WTC11 (cell line): Measurements from ENCODE around the gene CAMTA1. TPM values are rescaled to one million over a fixed set of nuclear protein-coding genes. Genes with fewer than 3 reads are reported as not detected.

Experiments used
- ATAC-seq: fragments of 200-7000 bp; cut with Tn5 transposase; 2 replicates; pipeline ENCODE4 v1.10.0; 2021; ENCODE audit warnings: mild to moderate bottlenecking, moderate library complexity
- CTCF ChIA-PET: fragments of 300-600 bp; sonication (Branson Sonifier 250); formaldehyde crosslinking; loops from one replicate; lab custom pipeline; 2021; ENCODE audit warnings: antibody characterized with exemption; lab: Charles Lee
- POLR2A ChIA-PET: fragments of 350-600 bp; sonication (Branson Sonifier 250); formaldehyde crosslinking; loops from one replicate; lab custom pipeline; 2021; ENCODE audit warnings: antibody characterized with exemption; lab: Charles Lee
- DNase-seq: peaks from one replicate; pipeline ENCODE4 v3.0.0; 2021; ENCODE audit warnings: low spot score
- H3K27ac Mint-ChIP-seq: 2 replicates; pipeline ENCODE4 v1.8.0; 2021; ENCODE audit warnings: mixed read lengths
- H3K27me3 Mint-ChIP-seq: 2 replicates; pipeline ENCODE4 v1.8.0; 2021; ENCODE audit warnings: low read depth, mild to moderate bottlenecking, moderate library complexity, mixed read lengths
- H3K36me3 Mint-ChIP-seq: 2 replicates; pipeline ENCODE4 v1.8.0; 2021; ENCODE audit warnings: mixed read lengths
- H3K4me1 Mint-ChIP-seq: 2 replicates; pipeline ENCODE4 v1.8.0; 2022; ENCODE audit warnings: mixed read lengths
- H3K4me3 Mint-ChIP-seq: 2 replicates; pipeline ENCODE4 v1.8.0; 2021; ENCODE audit warnings: mild to moderate bottlenecking, moderate library complexity, mixed read lengths
- H3K9me3 Mint-ChIP-seq: 2 replicates; pipeline ENCODE4 v1.8.0; 2021; ENCODE audit warnings: mixed read lengths
- ARID4B ChIP-seq: sonication (generic); formaldehyde crosslinking; IDR thresholded peaks from 2 replicates; pipeline ENCODE4 v1.8.0; 2023; ENCODE audit warnings: missing genetic modification reagents, mild to moderate bottlenecking, borderline replicate concordance
- ATF1 ChIP-seq: sonication (generic); formaldehyde crosslinking; IDR thresholded peaks from 2 replicates; pipeline ENCODE4 v1.8.1; 2023; ENCODE audit warnings: mild to moderate bottlenecking, moderate library complexity, missing genetic modification reagents
- IRF1 ChIP-seq: sonication (generic); formaldehyde crosslinking; IDR thresholded peaks from 2 replicates; pipeline ENCODE4 v1.8.0; 2023; ENCODE audit warnings: missing genetic modification reagents
- MLX ChIP-seq: sonication (generic); formaldehyde crosslinking; IDR thresholded peaks from 2 replicates; pipeline ENCODE4 v1.8.1; 2023; ENCODE audit warnings: mild to moderate bottlenecking, missing genetic modification reagents, moderate library complexity
- OVOL2 ChIP-seq: fragments of 250-450 bp; sonication (Bioruptor Pico); IDR thresholded peaks from 2 replicates; pipeline ENCODE4 v1.9.0; 2021; ENCODE audit warnings: mild to moderate bottlenecking, borderline replicate concordance
- TCF7 ChIP-seq: sonication (generic); formaldehyde crosslinking; IDR thresholded peaks from 2 replicates; pipeline ENCODE4 v1.8.0; 2022; ENCODE audit warnings: mild to moderate bottlenecking, low read depth, missing genetic modification reagents, moderate library complexity
- TEAD1 ChIP-seq: sonication (generic); formaldehyde crosslinking; IDR thresholded peaks from 2 replicates; pipeline ENCODE4 v1.8.0; 2022; ENCODE audit warnings: mild to moderate bottlenecking, missing genetic modification reagents
- ZBTB43 ChIP-seq: sonication (generic); formaldehyde crosslinking; IDR thresholded peaks from 2 replicates; pipeline ENCODE4 v1.8.1; 2023; ENCODE audit warnings: mild to moderate bottlenecking, missing genetic modification reagents
- ZNF232 ChIP-seq: sonication (generic); formaldehyde crosslinking; IDR thresholded peaks from 2 replicates; pipeline ENCODE4 v1.8.0; 2022; ENCODE audit warnings: mild to moderate bottlenecking, missing genetic modification reagents
- ZNF532 ChIP-seq: fragments of 250-450 bp; sonication (Bioruptor Pico); IDR thresholded peaks from 2 replicates; pipeline ENCODE4 v1.9.0; 2021; ENCODE audit warnings: mild to moderate bottlenecking, borderline replicate concordance
- total RNA-seq: library from RNA; stranded (reverse); gene quantifications from 3 replicates; pipeline ENCODE4 v1.2.3, GENCODE V29; 2021
- TF ChIP-seq, protein P1 (sequence below): sonication (generic); formaldehyde crosslinking; IDR thresholded peaks from 2 replicates; pipeline ENCODE4 v1.8.1; 2023; ENCODE audit warnings: mild to moderate bottlenecking, missing genetic modification reagents, borderline replicate concordance
- TF ChIP-seq, protein P2 (sequence below): sonication (generic); formaldehyde crosslinking; IDR thresholded peaks from 2 replicates; pipeline ENCODE4 v1.8.1; 2023; ENCODE audit warnings: mild to moderate bottlenecking, missing genetic modification reagents

CAMTA1 gene
- total RNA-seq, 1 experiment from 2014 or later, result 86.4 TPM

DNA sequence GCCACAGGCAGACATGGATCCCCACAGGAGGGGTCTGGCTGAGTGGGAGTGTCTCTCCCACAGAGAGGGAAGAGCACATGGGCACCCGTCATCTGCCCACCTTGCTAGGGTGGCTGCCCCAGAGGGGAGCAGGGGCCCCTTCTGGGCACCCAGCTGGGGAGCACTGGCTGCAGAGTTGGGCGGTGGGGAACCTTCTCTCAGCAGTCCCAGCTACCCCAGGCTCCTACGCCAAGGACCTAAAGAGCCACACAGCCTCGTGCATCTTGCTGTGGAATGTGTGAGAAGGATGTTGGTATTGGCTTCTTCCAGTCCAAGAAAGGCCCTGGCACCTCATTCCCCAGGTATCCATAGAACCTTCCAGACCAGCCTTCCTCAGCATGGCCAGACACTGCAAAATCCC is 735.2 kb downstream of the CAMTA1 start:
- Mint-ChIP-seq H3K4me3 (no peak overlapping the region), H3K36me3 (no peaks in the 10 kb centered on the region; the same call in 1 of the 2 replicates), H3K4me1 (no peaks in the 10 kb centered on the region), H3K27ac (no peak overlapping the region), H3K9me3 (no peaks in the 10 kb centered on the region), H3K27me3 (no peaks in the 10 kb centered on the region)
- DNase-seq (no peak), ATAC-seq (no peak)
- CTCF ChIA-PET, result no interaction called here
- POLR2A ChIA-PET, result no interaction called here
- TF ChIP-seq TEAD1 (CRISPR knock-in tag), result no peak
- TF ChIP-seq OVOL2 (CRISPR knock-in tag), result no peak
- TF ChIP-seq ZNF532 (CRISPR knock-in tag), result no peak
- no peak for TF ChIP-seq MLX (CRISPR knock-in tag)
- no peak for TF ChIP-seq IRF1 (CRISPR knock-in tag)
- no peak for TF ChIP-seq ARID4B
- no peak for TF ChIP-seq TCF7
- TF ChIP-seq ZBTB43 (CRISPR knock-in tag), result no peak
- no peak for TF ChIP-seq ATF1 (CRISPR knock-in tag)

DNA sequence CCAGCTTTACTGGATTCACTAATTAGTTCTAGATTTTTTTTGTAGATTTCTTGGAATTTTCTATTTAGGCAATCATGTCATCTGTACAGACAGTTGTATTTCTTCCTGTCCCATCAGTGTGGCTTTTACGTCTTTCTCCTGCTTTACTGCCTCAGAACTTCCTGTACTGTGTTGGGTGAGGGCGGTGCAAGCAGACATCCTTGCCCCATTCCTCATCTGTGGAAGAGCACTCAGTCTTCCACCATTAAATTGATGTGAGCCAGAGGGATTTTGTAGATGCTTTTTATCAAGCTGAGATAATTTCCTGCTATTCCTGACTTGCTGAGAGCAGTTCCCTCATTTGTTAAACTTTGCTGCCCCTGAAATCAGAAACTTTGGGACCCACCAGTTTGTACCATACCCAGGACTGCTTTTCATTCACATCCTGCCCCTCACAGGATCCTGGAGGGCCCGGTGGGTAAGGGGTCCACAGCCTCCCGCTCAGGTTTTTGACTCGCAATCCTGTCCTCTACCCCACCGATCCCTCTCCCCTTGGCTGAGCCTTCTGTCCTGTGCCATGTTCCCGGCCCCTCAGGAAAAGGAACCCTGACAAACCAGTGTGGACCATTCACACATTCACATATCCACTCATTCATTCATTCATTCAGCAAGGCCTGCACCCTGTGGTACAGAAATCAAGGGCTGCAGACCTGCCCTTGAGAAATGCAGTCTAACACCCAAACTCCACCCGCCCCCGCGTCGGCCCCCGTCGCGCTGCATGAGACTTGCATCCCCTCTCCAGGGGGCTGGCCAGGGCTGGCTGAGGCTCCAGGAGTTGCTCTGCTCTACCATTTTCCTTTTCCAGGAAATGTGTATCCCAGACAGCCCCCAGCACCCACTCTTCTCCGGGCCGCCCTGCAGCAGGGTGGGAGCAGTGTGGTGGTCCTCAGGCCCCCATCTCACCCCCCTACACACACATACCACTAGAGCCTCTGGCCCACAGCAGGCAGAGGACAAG is 739.4 kb downstream of the CAMTA1 start:
- Mint-ChIP-seq H3K9me3 (no peaks in the 10 kb centered on the region), H3K27me3 (no peaks in the 10 kb centered on the region), H3K4me3 (no peak overlapping the region), H3K36me3 (no peaks in the 10 kb centered on the region; the same call in 1 of the 2 replicates), H3K4me1 (no peaks in the 10 kb centered on the region), H3K27ac (no peak overlapping the region)
- no peak for ATAC-seq
- DNase-seq, result no peak
- ChIA-PET POLR2A (no interaction called here), CTCF (no interaction called here)
- TF ChIP-seq ZNF232, result no peak
- TF ChIP-seq, protein P1, sequence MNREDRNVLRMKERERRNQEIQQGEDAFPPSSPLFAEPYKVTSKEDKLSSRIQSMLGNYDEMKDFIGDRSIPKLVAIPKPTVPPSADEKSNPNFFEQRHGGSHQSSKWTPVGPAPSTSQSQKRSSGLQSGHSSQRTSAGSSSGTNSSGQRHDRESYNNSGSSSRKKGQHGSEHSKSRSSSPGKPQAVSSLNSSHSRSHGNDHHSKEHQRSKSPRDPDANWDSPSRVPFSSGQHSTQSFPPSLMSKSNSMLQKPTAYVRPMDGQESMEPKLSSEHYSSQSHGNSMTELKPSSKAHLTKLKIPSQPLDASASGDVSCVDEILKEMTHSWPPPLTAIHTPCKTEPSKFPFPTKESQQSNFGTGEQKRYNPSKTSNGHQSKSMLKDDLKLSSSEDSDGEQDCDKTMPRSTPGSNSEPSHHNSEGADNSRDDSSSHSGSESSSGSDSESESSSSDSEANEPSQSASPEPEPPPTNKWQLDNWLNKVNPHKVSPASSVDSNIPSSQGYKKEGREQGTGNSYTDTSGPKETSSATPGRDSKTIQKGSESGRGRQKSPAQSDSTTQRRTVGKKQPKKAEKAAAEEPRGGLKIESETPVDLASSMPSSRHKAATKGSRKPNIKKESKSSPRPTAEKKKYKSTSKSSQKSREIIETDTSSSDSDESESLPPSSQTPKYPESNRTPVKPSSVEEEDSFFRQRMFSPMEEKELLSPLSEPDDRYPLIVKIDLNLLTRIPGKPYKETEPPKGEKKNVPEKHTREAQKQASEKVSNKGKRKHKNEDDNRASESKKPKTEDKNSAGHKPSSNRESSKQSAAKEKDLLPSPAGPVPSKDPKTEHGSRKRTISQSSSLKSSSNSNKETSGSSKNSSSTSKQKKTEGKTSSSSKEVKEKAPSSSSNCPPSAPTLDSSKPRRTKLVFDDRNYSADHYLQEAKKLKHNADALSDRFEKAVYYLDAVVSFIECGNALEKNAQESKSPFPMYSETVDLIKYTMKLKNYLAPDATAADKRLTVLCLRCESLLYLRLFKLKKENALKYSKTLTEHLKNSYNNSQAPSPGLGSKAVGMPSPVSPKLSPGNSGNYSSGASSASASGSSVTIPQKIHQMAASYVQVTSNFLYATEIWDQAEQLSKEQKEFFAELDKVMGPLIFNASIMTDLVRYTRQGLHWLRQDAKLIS, result no peak
- TF ChIP-seq, protein P2, sequence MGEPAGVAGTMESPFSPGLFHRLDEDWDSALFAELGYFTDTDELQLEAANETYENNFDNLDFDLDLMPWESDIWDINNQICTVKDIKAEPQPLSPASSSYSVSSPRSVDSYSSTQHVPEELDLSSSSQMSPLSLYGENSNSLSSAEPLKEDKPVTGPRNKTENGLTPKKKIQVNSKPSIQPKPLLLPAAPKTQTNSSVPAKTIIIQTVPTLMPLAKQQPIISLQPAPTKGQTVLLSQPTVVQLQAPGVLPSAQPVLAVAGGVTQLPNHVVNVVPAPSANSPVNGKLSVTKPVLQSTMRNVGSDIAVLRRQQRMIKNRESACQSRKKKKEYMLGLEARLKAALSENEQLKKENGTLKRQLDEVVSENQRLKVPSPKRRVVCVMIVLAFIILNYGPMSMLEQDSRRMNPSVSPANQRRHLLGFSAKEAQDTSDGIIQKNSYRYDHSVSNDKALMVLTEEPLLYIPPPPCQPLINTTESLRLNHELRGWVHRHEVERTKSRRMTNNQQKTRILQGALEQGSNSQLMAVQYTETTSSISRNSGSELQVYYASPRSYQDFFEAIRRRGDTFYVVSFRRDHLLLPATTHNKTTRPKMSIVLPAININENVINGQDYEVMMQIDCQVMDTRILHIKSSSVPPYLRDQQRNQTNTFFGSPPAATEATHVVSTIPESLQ, result no peak
